GM08714 (cell line): ENCODE results near the gene TMEM130.

Experiments
- H3K4me3 ChIP-seq: fragments of 200-500 bp; sonication (Bioruptor generic); 2 replicates; pipeline ENCODE4 v1.5.1; 2014; ENCODE audit warnings: mild to moderate bottlenecking, low read length, inconsistent platforms
- ZNF274 ChIP-seq: IDR thresholded peaks from 2 replicates; pipeline ENCODE4 v1.6.1; 2012; ENCODE audit warnings: mild to moderate bottlenecking, low read depth, low read length

TMEM130 gene, protein sequence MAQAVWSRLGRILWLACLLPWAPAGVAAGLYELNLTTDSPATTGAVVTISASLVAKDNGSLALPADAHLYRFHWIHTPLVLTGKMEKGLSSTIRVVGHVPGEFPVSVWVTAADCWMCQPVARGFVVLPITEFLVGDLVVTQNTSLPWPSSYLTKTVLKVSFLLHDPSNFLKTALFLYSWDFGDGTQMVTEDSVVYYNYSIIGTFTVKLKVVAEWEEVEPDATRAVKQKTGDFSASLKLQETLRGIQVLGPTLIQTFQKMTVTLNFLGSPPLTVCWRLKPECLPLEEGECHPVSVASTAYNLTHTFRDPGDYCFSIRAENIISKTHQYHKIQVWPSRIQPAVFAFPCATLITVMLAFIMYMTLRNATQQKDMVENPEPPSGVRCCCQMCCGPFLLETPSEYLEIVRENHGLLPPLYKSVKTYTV

DNA sequence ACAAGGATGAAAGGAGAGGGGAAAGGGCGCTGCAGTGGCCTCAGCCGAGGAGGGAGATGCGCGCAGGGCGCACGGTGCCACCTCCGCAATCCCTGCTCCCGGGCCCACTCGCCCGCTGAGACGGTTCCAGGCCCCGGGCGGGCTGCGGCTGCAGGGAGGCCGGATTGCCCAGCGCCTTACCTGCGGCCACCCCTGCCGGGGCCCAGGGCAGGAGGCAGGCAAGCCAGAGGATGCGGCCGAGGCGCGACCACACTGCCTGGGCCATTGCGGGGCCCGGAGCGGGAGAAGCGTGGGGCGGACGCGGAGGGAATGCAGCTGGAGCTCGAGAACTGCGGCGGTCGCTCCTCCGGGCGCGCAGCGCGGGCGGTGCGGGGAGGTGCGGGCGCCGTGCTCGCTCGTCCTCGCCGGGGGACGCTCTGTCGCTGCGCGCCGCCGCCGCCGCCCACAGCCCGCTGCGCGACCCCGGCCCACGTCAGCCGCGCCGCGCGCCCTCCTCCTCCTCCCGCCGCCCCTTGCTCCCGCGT lies at the start of gene TMEM130:
TSS of gene TMEM130 (minus strand) at position 418 of the 524 bp plus-strand sequence. CDS start at position 265, 153 bp downstream.
- TF ChIP-seq ZNF274, result no peak
- H3K4me3 ChIP-seq, result peak within 1 kb of the TSS; percentile 35; the same call in 1 of the 2 replicates

- H3K4me3 ChIP-seq, result no peak overlapping the region
- TF ChIP-seq ZNF274, result no peak
Measured at GRCh38 chr7:98917331-98917730, 47.5 kb upstream of the TMEM130 start.

- no peak overlapping the region for H3K4me3 ChIP-seq
- TF ChIP-seq ZNF274, result no peak
Measured at GRCh38 chr7:98913612-98914011, 43.8 kb upstream of the TMEM130 start.

DNA sequence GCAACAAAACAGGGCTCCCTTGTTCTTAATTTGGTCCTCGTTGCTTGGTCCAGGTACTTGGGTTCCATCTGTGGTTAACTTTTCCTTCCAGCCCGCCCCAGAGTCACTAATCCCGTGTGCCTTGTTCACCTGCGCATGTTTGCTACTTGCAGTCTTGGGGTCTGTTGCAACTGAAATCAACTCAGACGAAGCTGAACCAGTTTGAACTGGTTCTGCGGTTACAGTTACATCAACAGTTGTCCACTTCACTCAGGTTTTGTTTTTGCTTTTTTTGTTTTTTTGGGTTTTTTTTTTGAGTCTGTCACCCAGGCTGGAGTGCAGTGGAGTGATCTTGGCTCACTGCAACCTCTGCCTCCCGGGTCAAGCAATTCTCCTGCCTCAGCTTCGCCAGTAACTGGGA lies 43.2 kb upstream of the TMEM130 start:
- no peak for TF ChIP-seq ZNF274
- no peak overlapping the region for H3K4me3 ChIP-seq

- no peak for TF ChIP-seq ZNF274
- H3K4me3 ChIP-seq, result no peak overlapping the region
Measured at GRCh38 chr7:98911916-98912315, 42.1 kb upstream of the TMEM130 start.

GRCh38 chr7:98910427-98910826 lies 40.6 kb upstream of the TMEM130 start:
- no peak for TF ChIP-seq ZNF274
- no peak overlapping the region for H3K4me3 ChIP-seq

- no peak for TF ChIP-seq ZNF274
- no peak overlapping the region for H3K4me3 ChIP-seq
Measured at GRCh38 chr7:98909487-98909886, 39.7 kb upstream of the TMEM130 start.

DNA sequence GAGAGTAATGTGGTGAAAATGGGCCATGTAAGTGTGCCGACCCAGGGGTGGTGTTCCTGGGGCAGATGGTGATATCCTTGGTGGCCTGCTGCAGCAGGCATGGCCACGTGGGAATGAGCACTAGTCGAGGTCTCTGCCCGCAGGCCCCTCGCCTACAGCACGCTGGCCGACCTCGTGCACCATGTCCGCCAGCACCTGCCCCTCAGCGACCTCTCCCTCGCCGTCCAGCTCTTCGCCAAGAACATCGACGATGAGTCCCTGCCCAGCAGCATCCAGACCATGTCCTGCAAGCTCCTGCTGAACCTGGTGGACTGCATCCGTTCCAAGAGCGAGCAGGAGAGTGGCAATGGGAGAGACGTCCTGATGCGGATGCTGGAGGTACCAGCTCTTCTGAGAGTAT lies 38.8 kb upstream of the TMEM130 start:
- H3K4me3 ChIP-seq, result no peak overlapping the region
- no peak for TF ChIP-seq ZNF274

DNA sequence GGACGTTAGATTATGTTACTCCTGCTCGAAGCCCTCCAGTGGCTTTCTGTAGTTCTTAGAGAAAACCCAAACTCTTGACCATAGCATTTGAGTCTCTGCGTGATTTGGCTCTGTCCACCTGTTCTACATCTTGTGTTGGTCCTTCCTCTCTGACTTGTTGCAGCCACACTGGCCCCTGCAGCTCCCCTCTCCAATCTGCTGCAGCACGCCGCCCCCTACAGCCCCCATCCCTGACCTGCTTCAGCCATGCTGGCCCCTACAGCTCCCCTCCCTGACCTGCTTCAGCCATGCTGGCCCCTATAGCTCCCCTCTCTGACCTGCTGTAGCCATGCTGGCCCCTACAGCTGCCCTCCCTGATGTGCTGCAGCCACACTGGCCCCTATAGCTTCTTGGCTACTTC lies 37.8 kb upstream of the TMEM130 start:
- TF ChIP-seq ZNF274, result no peak
- H3K4me3 ChIP-seq, result no peak overlapping the region

DNA sequence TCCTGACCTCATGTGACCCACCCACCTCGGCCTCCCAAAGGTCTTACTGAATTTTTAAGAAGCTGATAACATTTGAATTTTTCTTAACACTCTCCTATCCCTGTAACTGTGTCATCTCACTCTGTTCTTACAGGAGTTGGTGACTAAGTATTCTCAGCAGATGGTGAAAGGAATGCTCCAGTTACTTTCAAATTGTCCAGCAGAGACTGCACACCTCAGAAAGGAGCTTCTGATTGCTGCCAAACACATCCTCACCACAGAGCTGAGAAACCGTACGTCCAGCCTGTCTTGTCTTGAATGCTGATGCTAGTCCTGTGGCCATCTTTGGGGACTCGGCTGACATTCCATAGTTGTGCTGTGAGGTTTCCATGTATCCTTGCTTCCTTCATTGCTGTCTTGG lies 33.4 kb upstream of the TMEM130 start:
- H3K4me3 ChIP-seq, result no peak overlapping the region
- TF ChIP-seq ZNF274, result no peak

DNA sequence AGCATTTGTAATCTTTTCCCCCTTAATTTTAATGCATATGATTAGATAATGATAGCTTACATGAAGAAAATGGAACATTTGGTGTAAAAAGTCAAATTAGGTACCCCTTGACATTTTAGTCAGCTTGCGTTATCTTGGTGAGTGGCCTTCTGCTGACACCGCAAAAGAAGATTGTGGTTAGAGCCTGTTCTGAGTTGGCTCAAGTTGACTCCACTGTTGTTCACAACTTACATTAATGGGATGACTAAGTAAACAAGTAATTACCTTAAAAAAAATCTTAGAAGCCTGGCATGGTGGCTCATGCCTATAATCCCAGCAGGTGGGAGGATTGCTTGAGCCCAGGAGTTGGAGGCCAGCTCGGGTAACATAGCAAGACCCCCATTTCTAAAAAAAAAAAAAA lies 32.7 kb upstream of the TMEM130 start:
- no peak overlapping the region for H3K4me3 ChIP-seq
- TF ChIP-seq ZNF274, result no peak

- no peak for TF ChIP-seq ZNF274
- H3K4me3 ChIP-seq, result no peak overlapping the region
Measured at GRCh38 chr7:98900815-98901214, 31.0 kb upstream of the TMEM130 start.

DNA sequence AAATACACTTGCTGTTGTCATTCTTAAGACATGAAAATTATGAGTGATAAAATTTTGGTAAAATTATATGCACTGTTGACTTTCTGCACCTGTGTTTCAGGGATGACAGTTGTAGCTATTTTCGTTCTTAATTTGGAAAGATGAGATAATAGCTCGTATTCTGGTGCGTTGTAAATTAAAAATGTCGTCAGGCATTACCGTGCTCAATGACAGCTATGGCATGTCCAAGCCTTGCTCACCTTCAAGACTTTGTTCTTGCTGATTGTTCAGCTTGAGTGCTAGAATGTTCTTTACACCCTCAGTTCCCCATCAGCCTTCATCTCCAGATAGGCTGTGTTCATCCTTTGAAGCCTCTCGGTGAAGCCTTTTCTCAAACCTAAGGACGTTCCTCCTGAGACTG lies 30.0 kb upstream of the TMEM130 start:
- no peak overlapping the region for H3K4me3 ChIP-seq
- no peak for TF ChIP-seq ZNF274

DNA sequence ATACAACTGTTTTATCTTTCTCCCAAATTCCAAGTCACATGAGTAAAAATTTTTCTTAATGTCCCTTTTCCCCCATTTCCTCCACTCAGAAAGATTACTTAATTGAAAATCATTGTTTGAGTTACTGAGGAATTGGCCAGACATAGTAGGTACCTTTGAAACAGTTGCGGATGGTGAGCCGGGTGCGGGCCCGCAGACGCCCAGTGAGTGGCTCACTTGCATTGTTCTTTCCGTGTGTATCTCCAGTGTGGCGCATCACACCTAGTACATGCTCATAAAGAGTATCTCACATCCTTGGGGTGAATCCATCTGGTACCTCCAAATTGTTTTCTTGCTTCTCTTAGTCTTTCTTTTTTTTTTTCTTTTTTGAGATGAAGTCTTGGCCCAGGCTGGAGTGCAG lies 22.8 kb upstream of the TMEM130 start:
- TF ChIP-seq ZNF274, result no peak
- H3K4me3 ChIP-seq, result no peak overlapping the region

- no peak for TF ChIP-seq ZNF274
- no peak overlapping the region for H3K4me3 ChIP-seq
Measured at GRCh38 chr7:98887038-98887437, 17.2 kb upstream of the TMEM130 start.
